Measurements from ENCODE around the gene NAT14.
"Not testable (repeated sequence)": the region's sequence is repeated elsewhere in the genome, so short reads cannot be mapped to it uniquely, and the experiment has no call there.

NAT14 gene

GRCh38 chr19:55503157-55503501 lies 18.1 kb downstream of the NAT14 start:
- DNase-seq (ENCODE audit: low spot score), result no peak

- peak; percentile 72 for DNase-seq (ENCODE audit: low spot score)
Observed at GRCh38 chr19:55503502-55504251, 18.7 kb downstream of the NAT14 start.

- no peak for DNase-seq (ENCODE audit: low spot score)
Observed at GRCh38 chr19:55504252-55504603, 19.2 kb downstream of the NAT14 start.

GRCh38 chr19:55504981-55505380 lies 20.0 kb downstream of the NAT14 start:
- no peak for DNase-seq (ENCODE audit: low spot score)

GRCh38 chr19:55508120-55508519 lies 23.1 kb downstream of the NAT14 start:
- DNase-seq (ENCODE audit: low spot score), result no peak

GRCh38 chr19:55516878-55517620 lies 32.1 kb downstream of the NAT14 start:
- DNase-seq (ENCODE audit: low spot score), result peak; percentile 93

- peak; percentile 96 for DNase-seq (ENCODE audit: low spot score)
Observed at GRCh38 chr19:55519451-55520311, 34.7 kb downstream of the NAT14 start.

- DNase-seq (ENCODE audit: low spot score), result no peak
Observed at GRCh38 chr19:55520691-55521292, 35.8 kb downstream of the NAT14 start.

GRCh38 chr19:55525289-55526101 lies 40.5 kb downstream of the NAT14 start:
- DNase-seq (ENCODE audit: low spot score), result no peak

GRCh38 chr19:55526216-55527196 lies 41.5 kb downstream of the NAT14 start:
- DNase-seq (ENCODE audit: low spot score), result no peak

GRCh38 chr19:55527197-55528029 lies 42.4 kb downstream of the NAT14 start:
- DNase-seq (ENCODE audit: low spot score), result no peak

- DNase-seq (ENCODE audit: low spot score), result no peak
Observed at GRCh38 chr19:55528030-55528803, 43.2 kb downstream of the NAT14 start.

GRCh38 chr19:55529636-55530234 lies 44.7 kb downstream of the NAT14 start:
- no peak for DNase-seq (ENCODE audit: low spot score)

- DNase-seq (ENCODE audit: low spot score), result no peak
Observed at GRCh38 chr19:55530996-55531395, 46.0 kb downstream of the NAT14 start.

- DNase-seq (ENCODE audit: low spot score), result not testable (repeated sequence)
Observed at GRCh38 chr19:55534280-55534679, 49.3 kb downstream of the NAT14 start.

- DNase-seq (ENCODE audit: low spot score), result no peak
Observed at GRCh38 chr19:55535173-55535964, 50.4 kb downstream of the NAT14 start.

- DNase-seq (ENCODE audit: low spot score), result no peak
Observed at GRCh38 chr19:55535965-55536350, 51.0 kb downstream of the NAT14 start.

All from RKO (cell line).